Activated naive CD8-positive, alpha-beta T cell treated with anti-CD3 and anti-CD28 coated beads, Interleukin-2, amount 50 U/mL, for 24 hours (primary cell): Measurements from ENCODE around the gene FAM120A.
"Not testable (repeated sequence)": the region's sequence is repeated elsewhere in the genome, so short reads cannot be mapped to it uniquely, and the experiment has no call there.

Experiments used
- ATAC-seq: fragments of 150-1000 bp; cut with Tn5 transposase; one replicate; pipeline ENCODE4 v1.10.0; 2021
- DNase-seq: peaks from one replicate; pipeline ENCODE4 v3.0.0; 2021
- H3K27ac Mint-ChIP-seq: one replicate; pipeline ENCODE4 v1.8.0; 2021; ENCODE audit warnings: mild to moderate bottlenecking, mixed read lengths
- H3K27me3 Mint-ChIP-seq: one replicate; pipeline ENCODE4 v1.8.0; 2021; ENCODE audit warnings: mixed read lengths
- H3K36me3 Mint-ChIP-seq: one replicate; pipeline ENCODE4 v1.8.0; 2021; ENCODE audit warnings: low read depth, mixed read lengths
- H3K4me1 Mint-ChIP-seq: one replicate; pipeline ENCODE4 v1.8.0; 2021; ENCODE audit warnings: mixed read lengths
- H3K4me3 Mint-ChIP-seq: one replicate; pipeline ENCODE4 v1.8.0; 2021; ENCODE audit warnings: mild to moderate bottlenecking, moderate library complexity, mixed read lengths
- H3K9me3 Mint-ChIP-seq: one replicate; pipeline ENCODE4 v1.8.0; 2021; ENCODE audit warnings: mixed read lengths

The FAM120A gene

DNA sequence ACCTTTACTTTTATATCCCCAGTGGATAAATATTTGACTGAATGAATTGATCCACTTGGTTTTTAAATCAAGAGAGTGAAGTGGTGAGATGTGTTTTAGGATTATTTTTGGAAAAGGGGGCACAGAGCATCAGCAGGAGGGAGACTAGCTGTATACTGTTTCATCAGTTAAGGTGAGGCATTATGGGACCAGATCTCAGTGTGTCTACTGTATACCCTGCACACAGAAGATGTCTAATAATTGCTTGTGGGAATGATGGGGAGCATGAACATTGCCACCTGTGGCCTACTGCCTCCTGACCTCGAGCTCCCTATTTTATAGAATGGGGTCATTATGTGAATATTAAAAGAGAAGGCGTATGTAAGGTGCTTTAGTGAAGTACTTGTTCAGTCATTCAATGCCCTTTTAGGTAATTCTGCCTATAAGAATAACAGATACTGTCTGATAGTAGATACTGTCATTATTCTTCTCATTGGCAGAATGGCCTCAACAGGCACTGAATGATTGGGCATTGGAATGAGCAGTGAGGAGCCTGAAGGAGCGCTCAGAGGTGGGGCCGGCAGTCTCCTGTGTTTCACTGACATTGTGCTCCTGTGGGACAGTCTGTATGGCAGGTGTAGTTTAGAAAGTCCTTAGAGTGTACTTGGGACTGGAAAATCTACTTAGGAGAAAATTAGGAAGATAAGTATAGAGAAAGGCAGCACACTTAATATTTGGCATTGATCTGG, 49.2 kb downstream of the FAM120A start:
- Mint-ChIP-seq H3K27ac (peak overlapping the region; percentile 61), H3K4me3 (peak overlapping the region; percentile 42), H3K36me3 (peaks cover 61% of the 10 kb centered on the region), H3K4me1 (peaks cover 51% of the 10 kb centered on the region), H3K27me3 (no peaks in the 10 kb centered on the region), H3K9me3 (no peaks in the 10 kb centered on the region)
- DNase-seq (no peak), ATAC-seq (no peak)

DNA sequence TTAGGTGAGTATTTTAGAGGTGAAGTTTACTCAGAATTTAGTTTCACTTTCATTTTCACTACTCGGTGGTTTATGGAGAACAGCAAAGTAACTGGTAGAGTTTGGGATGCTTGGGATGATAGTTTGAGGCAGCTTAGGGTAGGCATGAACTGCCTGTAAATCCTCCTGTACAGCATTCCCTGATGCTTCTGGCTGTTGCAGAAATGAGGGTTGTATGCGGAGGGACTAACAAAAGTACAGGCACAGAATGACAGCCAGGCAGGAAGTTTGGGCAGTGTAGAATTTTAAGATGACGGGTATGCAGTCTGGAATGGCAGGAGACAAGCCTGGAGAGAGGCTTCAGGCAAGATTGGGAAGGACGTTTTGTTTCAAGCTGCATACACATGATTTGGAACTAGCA, 49.9 kb downstream of the FAM120A start:
- Mint-ChIP-seq H3K36me3 (peaks cover 65% of the 10 kb centered on the region), H3K9me3 (no peaks in the 10 kb centered on the region), H3K4me3 (peak overlapping the region; percentile 42), H3K27ac (peak overlapping the region; percentile 61), H3K27me3 (no peaks in the 10 kb centered on the region), H3K4me1 (peaks cover 56% of the 10 kb centered on the region)
- no peak for DNase-seq
- ATAC-seq, result no peak

DNA sequence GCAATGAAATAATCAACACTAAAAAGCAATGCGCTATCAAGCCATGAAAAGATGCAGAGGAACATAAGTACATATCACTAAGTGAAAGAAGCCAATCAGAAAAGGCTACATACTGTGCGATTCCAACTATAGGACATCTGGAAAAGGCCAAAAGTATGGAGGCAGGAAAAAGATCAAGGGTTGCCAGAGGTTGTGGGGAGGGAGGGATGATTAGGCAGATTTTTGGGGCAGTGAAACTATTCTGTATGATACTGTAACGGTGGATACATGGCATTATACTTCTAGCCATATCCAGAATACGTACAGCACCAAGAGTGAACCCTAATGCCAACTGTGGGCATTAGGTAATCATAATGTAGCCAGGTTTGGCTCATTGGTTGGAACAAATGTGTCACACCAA, 51.9 kb downstream of the FAM120A start:
- Mint-ChIP-seq H3K4me3 (no peak overlapping the region), H3K36me3 (peaks cover 68% of the 10 kb centered on the region), H3K4me1 (peaks cover 70% of the 10 kb centered on the region), H3K27me3 (no peaks in the 10 kb centered on the region), H3K27ac (no peak overlapping the region), H3K9me3 (no peaks in the 10 kb centered on the region)
- no peak for DNase-seq
- no peak for ATAC-seq

DNA sequence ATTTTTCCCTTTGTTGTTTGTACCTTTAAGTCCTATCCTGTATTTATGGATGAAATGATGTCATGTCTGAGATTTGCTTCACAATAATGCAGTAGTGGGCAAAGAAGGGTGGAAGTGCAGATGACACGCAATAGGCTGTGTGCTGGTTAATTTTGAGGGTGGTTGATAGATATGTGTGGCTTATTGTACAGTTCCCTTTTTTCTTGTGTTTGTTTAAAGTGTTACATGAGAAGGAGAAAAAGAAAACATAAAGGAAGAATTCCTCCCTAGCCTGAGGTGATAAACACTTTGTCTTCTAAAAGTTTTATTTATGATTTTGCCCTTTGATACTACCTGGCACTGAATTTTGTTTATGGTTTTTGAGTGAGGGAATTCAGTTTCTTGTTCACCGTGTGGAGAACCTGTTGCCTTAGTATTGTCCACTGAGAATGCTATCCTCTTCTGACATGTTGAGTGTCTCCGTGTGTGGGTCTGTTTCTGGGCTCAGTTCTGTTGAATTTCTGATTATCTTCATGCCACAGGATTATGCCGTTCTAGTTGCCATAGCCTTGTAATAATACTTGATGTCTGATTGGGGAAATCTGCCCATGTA, 54.2 kb downstream of the FAM120A start:
- Mint-ChIP-seq H3K9me3 (no peaks in the 10 kb centered on the region), H3K27ac (peak overlapping the region; percentile 37), H3K4me3 (no peak overlapping the region), H3K27me3 (no peaks in the 10 kb centered on the region), H3K36me3 (peaks cover 56% of the 10 kb centered on the region), H3K4me1 (peaks cover 66% of the 10 kb centered on the region)
- ATAC-seq (no peak), DNase-seq (no peak)

DNA sequence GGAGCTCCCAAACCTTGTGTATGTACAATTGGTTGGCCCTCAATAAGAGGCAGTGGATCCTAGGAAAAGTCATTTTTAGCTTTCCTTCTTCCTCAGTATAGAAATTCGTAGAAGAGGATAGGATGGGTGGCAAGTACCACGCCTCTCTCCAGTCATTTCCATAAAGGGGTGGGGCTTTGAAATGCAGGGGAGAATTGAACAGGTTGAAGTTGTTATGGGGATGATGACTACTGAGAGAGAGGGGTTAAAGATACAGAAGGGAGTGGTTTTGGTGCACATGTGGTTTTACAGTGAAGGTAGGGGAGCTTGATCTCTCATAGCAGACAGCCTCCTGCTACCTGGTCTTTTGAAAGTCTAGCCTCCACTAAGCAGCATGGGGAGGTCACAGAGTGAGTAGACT, 56.3 kb downstream of the FAM120A start:
- no peaks in the 10 kb centered on the region for H3K9me3 Mint-ChIP-seq
- H3K4me3 Mint-ChIP-seq, result no peak overlapping the region
- no peaks in the 10 kb centered on the region for H3K27me3 Mint-ChIP-seq
- peaks cover 61% of the 10 kb centered on the region for H3K4me1 Mint-ChIP-seq
- H3K27ac Mint-ChIP-seq, result peak overlapping the region; percentile 16
- ATAC-seq (no peak), DNase-seq (no peak)
- H3K36me3 Mint-ChIP-seq, result peaks cover 45% of the 10 kb centered on the region

DNA sequence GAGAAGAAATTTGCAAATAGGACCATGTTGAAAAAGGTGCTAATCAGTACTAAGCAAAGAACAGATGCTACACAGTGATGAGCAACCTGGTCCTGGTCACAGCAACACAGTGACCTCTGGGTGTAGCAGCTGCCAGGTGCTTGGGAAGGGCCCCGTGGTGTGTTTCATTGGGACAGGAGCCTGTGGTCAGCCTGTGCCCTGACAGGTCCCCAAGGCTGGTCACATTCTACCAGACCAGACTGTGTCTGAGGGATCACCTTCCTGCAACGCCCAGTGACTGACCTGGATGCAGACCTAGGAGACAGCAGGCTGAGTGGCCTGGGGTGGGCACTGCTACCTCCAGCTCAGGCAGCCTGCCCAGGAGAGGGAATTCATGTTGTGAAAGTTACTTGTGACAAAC, 56.7 kb downstream of the FAM120A start:
- Mint-ChIP-seq H3K27ac (peak overlapping the region; percentile 16), H3K36me3 (peaks cover 43% of the 10 kb centered on the region), H3K4me1 (peaks cover 61% of the 10 kb centered on the region), H3K4me3 (no peak overlapping the region), H3K9me3 (no peaks in the 10 kb centered on the region), H3K27me3 (no peaks in the 10 kb centered on the region)
- DNase-seq, result no peak
- ATAC-seq, result peak; percentile 14

DNA sequence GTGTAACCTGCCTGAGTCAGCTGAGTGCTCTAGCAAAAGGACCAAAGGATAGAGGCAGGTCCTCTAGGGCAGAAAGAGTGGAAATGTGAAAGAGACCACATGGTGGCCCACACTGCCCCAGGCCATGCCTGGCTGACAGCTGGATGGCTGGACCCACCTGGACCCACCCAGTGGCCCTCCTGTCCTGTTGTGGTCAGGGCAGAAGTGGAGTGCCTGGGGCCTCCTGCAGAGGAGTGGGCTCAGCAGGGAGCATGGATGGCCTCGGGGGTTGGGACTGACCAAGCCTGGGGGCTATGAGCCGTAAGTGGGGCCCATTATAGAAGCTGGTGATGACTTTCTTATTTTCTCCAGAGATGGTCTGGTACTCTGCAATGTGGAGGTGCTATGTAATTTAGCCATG, 57.6 kb downstream of the FAM120A start:
- Mint-ChIP-seq H3K4me3 (no peak overlapping the region), H3K27ac (no peak overlapping the region), H3K4me1 (peaks cover 58% of the 10 kb centered on the region), H3K36me3 (peaks cover 39% of the 10 kb centered on the region), H3K27me3 (no peaks in the 10 kb centered on the region), H3K9me3 (no peaks in the 10 kb centered on the region)
- DNase-seq, result no peak
- ATAC-seq, result no peak

DNA sequence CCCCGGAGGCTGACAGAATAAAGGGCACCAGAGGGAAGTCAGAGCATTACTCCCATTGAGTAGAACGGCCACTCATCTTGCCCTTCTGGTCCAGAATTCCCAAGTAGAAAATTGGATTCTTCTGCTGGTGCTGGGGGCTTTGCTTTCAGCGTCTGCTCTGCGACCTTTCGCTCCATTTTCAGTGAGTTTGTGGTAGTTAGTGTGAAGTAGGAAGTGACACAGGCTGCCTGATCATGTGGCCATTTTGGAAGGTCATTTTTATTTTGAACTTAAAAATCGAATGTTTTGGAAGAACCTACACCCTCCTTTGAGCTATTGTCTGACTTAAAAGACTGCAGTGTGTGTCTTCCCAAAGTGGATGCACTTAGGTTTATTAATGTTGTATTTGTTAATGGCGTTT, 58.6 kb downstream of the FAM120A start:
- Mint-ChIP-seq H3K9me3 (no peaks in the 10 kb centered on the region), H3K4me3 (no peak overlapping the region), H3K36me3 (peaks cover 39% of the 10 kb centered on the region), H3K27me3 (no peaks in the 10 kb centered on the region), H3K27ac (no peak overlapping the region), H3K4me1 (peaks cover 49% of the 10 kb centered on the region)
- DNase-seq (no peak), ATAC-seq (no peak)

DNA sequence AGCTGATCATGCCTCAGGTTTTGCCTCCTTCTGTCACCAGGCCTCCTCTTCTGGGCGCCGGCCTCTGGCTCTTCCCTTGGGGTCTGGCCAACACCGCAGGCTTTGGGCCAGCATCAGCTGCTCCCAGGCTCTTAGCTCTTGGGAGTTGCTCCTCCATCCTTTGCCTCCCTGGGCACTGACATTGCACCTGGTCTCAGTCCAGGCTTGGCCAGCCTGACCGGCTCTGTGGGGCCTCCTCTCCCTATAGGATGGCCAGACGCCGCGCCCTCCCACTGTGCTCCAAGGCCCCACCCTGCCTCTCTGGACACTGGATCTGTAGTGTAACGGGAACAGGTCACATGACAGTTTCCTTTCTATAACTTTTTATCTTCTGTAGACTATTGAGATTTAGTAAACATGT, 59.7 kb downstream of the FAM120A start:
- H3K36me3 Mint-ChIP-seq, result peaks cover 30% of the 10 kb centered on the region
- not testable (repeated sequence) for H3K27ac Mint-ChIP-seq, H3K4me3 Mint-ChIP-seq, DNase-seq, H3K9me3 Mint-ChIP-seq, H3K27me3 Mint-ChIP-seq, ATAC-seq
- peaks cover 38% of the 10 kb centered on the region for H3K4me1 Mint-ChIP-seq

DNA sequence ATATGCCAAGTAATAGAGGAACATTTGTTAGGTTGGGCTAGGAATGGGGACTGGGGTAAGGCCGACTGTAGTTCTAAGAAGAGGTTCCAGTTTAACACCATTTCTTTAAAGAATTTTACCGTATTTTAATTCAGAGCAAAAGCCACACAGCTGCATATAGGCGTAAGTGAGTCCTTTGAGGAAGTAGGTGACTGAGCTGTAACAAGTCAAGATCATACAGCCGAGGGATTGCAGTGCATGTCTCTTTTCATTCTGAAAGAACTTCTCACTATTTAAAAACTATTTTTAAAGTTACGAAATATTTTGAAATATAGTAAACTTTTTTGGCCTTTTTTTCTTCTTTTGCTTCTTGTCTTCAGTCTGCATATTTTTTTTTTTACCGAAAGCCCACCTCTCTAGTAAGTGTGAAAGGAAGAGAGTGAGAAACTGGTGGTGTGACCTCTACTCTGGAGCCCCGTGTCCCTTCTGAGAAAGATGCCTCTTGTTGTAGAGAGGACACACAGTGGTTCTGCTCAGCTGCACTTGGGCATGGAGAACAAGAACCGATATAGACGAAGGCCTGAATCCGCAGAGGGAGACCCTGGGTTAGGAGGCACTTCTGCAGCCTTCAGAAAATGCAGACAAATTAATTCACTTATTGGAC, 60.8 kb downstream of the FAM120A start:
- Mint-ChIP-seq H3K36me3 (peaks cover 23% of the 10 kb centered on the region), H3K4me1 (peaks cover 29% of the 10 kb centered on the region)
- DNase-seq, H3K9me3 Mint-ChIP-seq, H3K4me3 Mint-ChIP-seq, ATAC-seq, H3K27ac Mint-ChIP-seq, H3K27me3 Mint-ChIP-seq: not testable (repeated sequence)

DNA sequence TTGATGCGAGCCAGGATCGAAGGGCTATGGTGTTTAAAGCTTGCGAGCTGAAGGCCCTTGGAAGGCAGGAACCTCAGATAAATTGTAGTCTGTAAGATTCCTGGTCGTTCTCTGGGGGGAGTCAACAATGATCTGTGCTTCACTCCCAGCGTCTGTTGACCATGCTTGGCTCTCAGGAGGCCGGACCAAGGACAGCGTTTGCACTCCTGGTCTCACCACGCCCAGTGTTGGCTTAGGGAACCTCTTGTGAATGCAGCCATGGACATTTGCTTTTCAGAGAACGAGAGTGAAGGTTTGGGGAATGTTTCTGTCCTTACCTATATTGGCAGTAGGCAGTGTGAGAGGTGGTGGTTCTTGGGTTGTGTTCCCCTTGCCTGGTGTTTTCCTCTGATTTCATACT, 62.1 kb downstream of the FAM120A start:
- no peak for ATAC-seq
- no peaks in the 10 kb centered on the region for H3K27me3 Mint-ChIP-seq
- peaks cover 29% of the 10 kb centered on the region for H3K36me3 Mint-ChIP-seq
- peaks cover 21% of the 10 kb centered on the region for H3K4me1 Mint-ChIP-seq
- H3K4me3 Mint-ChIP-seq, result no peak overlapping the region
- H3K27ac Mint-ChIP-seq, result peak overlapping the region; percentile 29
- no peak for DNase-seq
- no peaks in the 10 kb centered on the region for H3K9me3 Mint-ChIP-seq

DNA sequence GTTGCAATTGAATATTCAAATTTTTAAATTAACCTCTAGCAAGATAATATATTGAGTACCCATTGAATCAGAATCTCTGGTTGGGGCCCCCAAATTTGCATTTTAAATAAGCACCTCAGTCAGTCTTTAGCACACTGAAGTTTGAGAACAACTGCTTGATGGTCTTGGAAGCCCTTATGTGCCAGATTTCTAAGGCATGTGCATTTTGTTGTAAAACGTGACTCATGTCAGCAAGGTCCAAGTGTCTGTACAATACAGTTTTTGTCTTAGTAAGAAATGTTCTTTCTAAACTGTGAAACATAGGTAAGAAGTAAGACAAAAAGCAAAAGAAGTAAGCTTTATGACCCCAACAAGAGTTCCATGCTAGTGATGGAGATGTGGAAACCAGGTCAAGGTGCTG, 65.8 kb downstream of the FAM120A start:
- H3K4me3 Mint-ChIP-seq, result no peak overlapping the region
- ATAC-seq (no peak), DNase-seq (no peak)
- no peaks in the 10 kb centered on the region for H3K27me3 Mint-ChIP-seq
- peaks cover 25% of the 10 kb centered on the region for H3K36me3 Mint-ChIP-seq
- peaks cover 4% of the 10 kb centered on the region for H3K4me1 Mint-ChIP-seq
- no peak overlapping the region for H3K27ac Mint-ChIP-seq
- no peaks in the 10 kb centered on the region for H3K9me3 Mint-ChIP-seq

DNA sequence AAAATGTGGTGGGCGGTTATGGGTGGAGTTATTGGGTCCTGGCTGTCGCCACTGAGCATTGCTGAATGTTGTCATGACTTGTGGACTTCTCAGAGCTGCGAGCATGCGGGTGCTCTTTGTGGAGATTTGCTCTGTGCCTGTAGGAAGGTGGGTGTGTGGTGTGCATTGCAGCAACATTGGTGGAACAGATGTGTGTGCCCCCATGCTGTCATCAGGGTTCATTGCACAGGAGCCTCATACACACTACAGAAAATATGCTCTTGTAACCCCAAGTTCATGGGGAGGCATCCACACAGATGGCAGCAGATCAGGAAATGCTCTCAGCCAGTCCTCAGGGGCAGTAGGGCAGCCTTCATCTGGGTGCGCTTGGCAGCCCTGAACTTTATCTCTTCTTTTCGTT, 69.0 kb downstream of the FAM120A start:
- Mint-ChIP-seq H3K4me1 (no peaks in the 10 kb centered on the region), H3K27ac (no peak overlapping the region), H3K36me3 (peaks cover 38% of the 10 kb centered on the region), H3K4me3 (no peak overlapping the region), H3K27me3 (no peaks in the 10 kb centered on the region), H3K9me3 (no peaks in the 10 kb centered on the region)
- DNase-seq (no peak), ATAC-seq (peak; percentile 43)

DNA sequence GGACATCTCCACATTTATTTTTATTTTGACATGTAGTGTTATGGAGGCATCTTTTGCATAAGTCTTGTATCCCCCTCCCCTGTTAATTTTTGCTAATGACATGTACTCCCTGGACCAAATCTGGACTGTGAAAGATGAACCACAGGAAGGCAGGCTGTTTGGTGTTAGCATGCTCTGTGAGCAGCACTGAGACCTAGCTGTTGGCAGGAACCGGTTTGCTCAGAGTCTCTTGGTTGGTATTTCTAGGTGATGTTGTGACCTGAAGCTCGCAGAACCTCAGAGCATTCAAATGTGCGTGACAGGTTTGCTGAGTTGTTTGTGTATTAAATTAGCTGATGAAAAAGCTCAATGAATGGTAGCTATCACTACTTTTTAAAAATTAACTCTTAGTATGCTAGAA, 71.3 kb downstream of the FAM120A start:
- Mint-ChIP-seq H3K27me3 (no peaks in the 10 kb centered on the region), H3K4me3 (no peak overlapping the region), H3K36me3 (peaks cover 48% of the 10 kb centered on the region), H3K27ac (no peak overlapping the region), H3K4me1 (no peaks in the 10 kb centered on the region), H3K9me3 (no peaks in the 10 kb centered on the region)
- DNase-seq (no peak), ATAC-seq (no peak)

DNA sequence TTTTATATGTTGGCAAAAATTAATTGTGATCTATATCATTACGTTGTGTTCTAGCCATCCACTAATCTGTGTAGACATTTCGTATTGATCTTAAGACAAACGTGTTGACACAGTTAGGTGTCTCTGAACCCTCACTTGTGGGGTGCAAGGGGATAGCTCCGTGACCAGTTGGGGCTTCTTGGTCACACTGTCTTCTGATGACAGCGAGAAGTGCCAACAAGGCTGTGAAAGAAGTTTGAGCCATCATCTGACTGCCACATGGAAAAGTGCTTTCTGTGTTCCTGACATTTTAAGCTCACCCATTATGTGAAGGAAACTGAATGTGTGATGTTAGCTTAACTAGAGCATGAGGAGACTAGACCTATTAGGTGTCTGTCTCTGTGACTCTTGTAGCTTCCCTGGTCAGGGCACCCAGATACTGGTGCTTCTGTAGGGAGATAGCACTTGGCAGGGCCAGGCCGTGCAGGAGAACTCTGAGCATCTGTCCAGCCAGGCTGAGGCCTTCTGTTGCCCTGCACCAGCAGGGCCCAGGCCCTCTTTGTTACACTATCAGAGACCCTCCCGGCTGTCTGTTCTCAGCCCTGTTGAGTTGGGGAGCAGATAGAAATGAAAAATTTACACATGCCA, 72.1 kb downstream of the FAM120A start:
- H3K4me1 Mint-ChIP-seq, result no peaks in the 10 kb centered on the region

More for the DNA sequence above, 72.1 kb downstream of the FAM120A start:
- ATAC-seq, result no peak
- Mint-ChIP-seq H3K4me3 (no peak overlapping the region), H3K9me3 (no peaks in the 10 kb centered on the region), H3K27ac (no peak overlapping the region), H3K27me3 (no peaks in the 10 kb centered on the region), H3K36me3 (peaks cover 46% of the 10 kb centered on the region)
- DNase-seq, result no peak
